NCI-H1105 treated with DMSO at 0.1 percent for 48 hours (cell line): ENCODE measurements around the gene SEMA4A.
A peak's percentile ranks its signal among the peaks of the same experiment; 100 is the strongest.
"Not testable (repeated sequence)": the region's sequence is repeated elsewhere in the genome, so short reads cannot be mapped to it uniquely, and the experiment has no call there.

Experiments used
- DNase-seq: peaks from one replicate; lab custom pipeline; 2025; lab: John Stamatoyannopoulos, UW

The SEMA4A gene

GRCh38 chr1:156194300-156194652 is 40.9 kb downstream of the SEMA4A start:
- no peak for DNase-seq

DNA sequence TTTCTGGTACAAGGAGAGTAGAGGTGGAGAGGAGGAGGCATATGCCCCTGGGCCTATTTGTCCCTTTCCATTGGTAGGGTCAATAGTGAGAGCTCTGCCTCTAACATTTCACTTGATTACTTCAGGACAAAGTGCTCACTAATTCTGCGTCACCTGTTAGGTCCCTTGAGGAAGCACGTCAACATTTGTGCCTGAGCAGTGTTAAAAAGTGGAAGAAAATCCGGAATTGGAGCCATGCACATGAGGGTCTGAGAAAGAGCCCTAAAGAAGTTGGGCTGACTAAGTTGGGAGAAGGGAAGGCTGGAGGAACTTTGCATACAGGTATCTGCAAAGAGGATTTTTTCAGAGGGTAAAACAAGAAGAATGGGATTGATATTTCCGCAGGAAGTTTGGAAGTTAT is 42.5 kb downstream of the SEMA4A start:
- no peak for DNase-seq

DNA sequence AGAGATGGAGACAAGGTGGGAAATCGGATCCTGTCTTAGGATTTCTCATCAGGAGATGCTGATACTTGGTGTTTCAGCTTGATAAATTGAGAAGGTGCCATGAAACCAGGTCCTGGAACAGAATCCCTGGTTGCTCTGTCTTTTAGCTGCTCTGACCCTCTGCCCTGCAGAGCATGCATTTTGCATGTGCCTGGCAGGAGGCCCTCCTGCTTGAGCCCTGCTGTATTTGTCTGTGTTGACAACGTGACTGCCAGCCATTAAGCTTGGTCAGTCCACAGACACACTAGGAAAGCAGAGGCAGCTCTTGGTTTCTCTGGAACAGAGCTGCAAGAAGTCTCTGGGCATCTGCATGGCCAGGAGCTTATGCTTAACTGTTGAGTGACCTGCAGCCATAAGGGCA is 43.1 kb downstream of the SEMA4A start:
- DNase-seq: no peak

- DNase-seq: no peak
These were observed 45.5 kb downstream of the SEMA4A start for GRCh38 chr1:156198831-156199349.

GRCh38 chr1:156200044-156200443 is 46.7 kb downstream of the SEMA4A start:
- DNase-seq: no peak

GRCh38 chr1:156203331-156203730 is 49.9 kb downstream of the SEMA4A start:
- DNase-seq: no peak

DNA sequence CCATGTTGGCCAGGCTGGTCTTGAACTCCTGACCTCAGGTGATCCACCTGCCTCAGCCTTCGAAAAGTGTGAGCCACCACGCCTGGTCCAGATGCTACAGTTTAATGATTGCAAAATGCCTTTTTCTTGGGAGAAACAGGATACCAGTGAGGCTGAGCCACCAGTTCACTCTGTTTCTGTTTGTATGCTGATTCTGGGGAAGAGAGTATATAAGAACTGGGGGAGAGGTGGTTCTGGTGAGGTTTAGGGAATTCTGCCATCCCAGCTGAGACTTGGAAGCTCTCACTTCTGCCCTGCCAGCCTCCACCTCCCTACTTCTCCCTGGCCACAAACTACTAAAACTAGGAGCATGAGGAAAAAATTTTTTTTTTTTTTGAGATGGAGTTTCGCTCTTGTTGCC is 51.3 kb downstream of the SEMA4A start:
- DNase-seq: no peak

DNA sequence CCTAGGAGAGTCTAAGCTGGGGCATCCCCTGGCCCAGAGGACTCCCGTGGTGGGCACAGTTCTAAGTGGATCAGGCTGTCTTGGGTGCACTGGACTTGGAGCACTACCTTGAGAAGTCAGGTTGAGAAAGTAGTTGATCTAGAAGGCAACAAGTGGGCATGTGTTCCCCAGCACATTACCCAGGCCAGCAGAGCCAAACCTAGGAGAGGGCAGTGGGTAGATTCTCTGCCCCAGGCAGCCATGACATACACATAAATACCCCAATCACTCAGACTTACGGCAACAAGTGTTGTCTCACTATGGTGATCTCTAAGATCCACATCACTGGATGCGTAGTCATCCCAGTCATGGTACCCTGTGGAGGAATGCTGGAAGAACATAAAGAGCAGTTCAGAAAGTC is 57.9 kb downstream of the SEMA4A start:
- DNase-seq: no peak

- no peak for DNase-seq
These were observed 58.7 kb downstream of the SEMA4A start for GRCh38 chr1:156212130-156212529.

- DNase-seq: peak; percentile 97
These were observed 59.7 kb downstream of the SEMA4A start, which contains the start of gene PMF1 for GRCh38 chr1:156212833-156213643. PMF1 (plus strand) TSS chr1:156213007; CDS start chr1:156213016, 9 bp downstream.

DNA sequence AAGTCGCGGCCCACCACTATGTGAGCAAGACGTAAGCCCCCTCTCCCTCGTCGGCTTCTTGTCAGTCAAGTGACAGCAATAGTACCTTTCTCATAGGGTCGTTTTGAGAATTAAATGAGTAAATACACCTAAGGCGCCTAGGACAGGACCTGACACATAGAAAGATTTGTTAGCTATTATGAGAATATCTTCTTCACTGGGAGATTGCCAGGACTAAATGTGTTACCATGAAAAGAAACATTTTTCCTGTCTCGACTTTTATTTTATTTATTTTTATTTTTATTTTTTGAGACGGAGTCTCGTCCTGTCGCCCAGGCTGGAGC is 60.2 kb downstream of the SEMA4A start:
- no peak for DNase-seq

GRCh38 chr1:156214024-156214748 is 60.8 kb downstream of the SEMA4A start:
- DNase-seq: no peak

DNA sequence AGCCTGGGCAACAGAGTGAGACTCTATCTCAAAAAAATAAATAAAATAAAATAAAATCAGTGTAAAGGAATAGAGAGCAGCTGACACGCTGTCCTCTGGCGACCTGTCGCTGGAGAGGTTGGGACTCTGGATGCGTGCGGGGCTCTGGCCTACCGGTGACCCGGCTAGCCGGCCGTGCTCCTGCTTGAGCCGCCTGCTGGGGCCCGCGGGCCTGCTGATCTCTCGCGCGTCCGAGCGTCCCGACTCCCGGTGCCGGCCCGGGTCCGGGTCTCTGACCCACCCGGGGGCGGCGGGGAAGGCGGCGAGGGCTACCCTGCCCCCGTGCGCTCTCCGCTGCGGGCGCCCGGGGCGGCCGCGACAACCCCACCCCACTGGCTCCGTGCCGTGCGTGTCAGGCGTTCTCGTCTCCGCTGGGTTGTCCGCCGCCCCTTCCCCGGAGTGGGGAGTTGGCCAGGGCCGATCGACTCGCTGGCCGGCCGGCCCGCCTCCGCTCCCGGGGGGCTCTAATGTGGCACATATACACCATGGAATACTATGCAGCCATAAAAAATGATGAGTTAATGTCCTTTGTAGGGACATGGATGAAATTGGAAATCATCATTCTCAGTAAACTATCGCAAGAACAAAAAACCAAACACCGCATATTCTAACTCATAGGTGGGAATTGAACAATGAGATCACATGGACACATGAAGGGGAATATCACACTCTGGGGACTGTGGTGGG is 63.1 kb downstream of the SEMA4A start:
- DNase-seq: not testable (repeated sequence)

DNA sequence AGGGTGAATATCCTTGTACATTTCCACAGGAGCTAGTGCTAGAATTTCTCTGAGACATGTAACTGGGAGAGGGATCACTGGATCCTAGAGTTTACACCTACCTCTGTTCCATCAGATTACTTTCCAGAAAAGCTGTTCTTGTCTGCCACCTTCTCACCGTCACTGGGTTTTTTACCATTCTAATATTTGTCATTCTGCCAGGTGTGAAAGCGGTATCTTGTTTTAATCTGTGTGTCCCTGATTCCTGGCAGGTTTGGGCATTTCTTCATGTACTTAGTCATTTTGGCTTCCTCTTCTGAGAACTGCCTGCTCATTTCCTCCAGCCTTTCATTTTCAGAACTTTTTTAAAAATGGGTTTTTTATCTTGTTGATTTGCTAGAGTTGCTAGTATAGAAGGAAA is 64.5 kb downstream of the SEMA4A start:
- DNase-seq: no peak

GRCh38 chr1:156220226-156220625 is 66.8 kb downstream of the SEMA4A start:
- DNase-seq: no peak

DNA sequence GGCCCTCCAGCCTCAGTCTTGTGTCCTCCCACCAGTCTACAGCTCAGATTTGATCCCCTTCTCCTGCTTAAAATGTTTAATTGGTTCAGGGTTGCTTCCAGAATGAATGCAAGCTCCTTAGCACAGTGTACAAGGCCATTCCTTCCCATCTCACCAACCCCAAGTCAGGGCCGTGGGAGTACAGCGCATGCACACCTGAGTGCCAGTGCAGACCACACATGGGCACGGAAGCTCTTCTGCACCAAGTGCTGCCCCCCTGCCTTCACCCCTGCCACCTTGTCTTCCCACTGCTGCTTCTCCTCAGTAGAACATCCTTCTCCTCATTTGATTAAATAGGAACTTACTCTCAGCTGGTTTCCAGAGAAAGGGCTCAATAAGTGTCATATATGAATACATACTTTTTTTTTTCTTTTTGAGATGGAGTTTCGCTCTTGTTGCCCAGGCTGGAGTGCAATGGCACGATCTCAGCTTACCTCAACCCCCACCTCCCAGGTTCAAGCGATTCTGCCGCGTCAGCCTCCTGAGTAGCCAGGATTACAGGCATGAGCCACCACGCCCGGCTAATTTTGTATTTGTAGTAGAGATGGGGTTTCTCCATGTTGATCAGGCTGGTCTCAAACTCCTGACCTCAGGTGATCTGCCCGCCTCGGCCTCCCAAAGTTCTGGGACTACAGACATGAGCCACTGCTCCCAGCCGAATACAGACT is 68.8 kb downstream of the SEMA4A start:
- DNase-seq: no peak

GRCh38 chr1:156225677-156226014 is 72.3 kb downstream of the SEMA4A start:
- DNase-seq: no peak

DNA sequence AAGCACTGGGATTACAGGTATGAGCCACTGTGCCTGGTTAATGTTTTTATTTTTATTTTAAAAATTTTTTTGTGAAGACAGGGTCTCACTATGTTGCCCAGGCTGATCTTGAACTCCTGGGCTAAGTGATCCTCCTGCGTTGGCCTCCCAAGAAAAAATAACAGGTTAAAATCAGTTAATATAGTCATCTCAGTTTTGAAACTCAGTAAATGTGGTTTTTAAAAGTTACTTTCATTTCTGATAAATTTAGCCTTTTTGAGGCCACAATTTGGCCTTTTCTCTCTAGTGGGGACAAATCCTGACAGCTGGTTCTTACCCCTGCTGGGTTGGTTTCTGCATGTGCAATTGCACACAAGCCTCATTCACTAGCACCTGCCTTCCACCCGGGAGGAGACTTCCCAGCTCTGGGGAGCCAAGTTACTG is 72.7 kb downstream of the SEMA4A start:
- no peak for DNase-seq

DNA sequence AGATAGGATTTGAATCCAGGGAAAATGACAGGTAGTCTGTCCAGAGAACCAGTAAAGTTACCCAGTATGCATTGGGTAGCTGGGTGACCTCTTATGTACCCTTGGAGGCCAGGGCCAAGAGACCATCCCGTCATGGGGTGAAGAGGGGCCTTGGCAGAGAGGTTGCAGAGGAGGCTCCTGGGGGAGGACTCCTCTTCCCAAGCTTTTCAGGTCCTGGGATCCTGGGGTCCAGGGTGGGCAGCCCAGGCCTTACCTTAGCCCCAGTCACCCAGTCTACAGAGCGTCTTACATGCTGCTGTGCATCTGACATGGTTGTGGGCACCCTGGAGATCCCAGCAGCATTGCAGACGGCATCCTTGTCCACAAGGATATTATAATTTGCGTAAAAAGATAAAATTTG is 73.4 kb downstream of the SEMA4A start:
- DNase-seq: no peak
